ENCODE data around the gene KCNMB1. TPM values are rescaled to one million over a fixed set of nuclear protein-coding genes. Genes with fewer than 3 reads are reported as not detected.

The KCNMB1 gene
- total and polyA plus RNA-seq, 10 of the 15 experiments (the other 5 are each of a cell fraction or from before 2014, with no cell fraction given): 1.2 to 3.6 (median 2.6) TPM

GRCh38 chr5:170338933-170339779 lies 50.0 kb downstream of the KCNMB1 start (continued):
- TF ChIP-seq FOXK2 (IDR thresholded peaks at IDR 0.05) (no peak), YBX1 (IDR thresholded peaks at IDR 0.05) (no peak), RBBP5 (conservative IDR thresholded peaks at IDR 0.05) (no peak), ZNF274 (IDR thresholded peaks at IDR 0.05; ENCODE audit: insufficient read depth, insufficient read length) (no peak), NFYB (IDR thresholded peaks at IDR 0.05; ENCODE audit: insufficient read depth, low read depth, low read length) (no peak), IKZF2 (IDR thresholded peaks at IDR 0.05) (no peak; a peak in 1 of 4 replicates), CREM (IDR thresholded peaks at IDR 0.05; ENCODE audit: low read depth) (no peak), ELK1 (IDR thresholded peaks at IDR 0.05; ENCODE audit: low read depth, low read length) (no peak), POU2F2 (IDR thresholded peaks at IDR 0.05; ENCODE audit: borderline replicate concordance, low read depth, low read length) (0 out of 3 replicates have a peak, but pooled peaks have one; percentile 34), SKIL (IDR thresholded peaks at IDR 0.05; ENCODE audit: low read depth, poor library complexity, severe bottlenecking) (peak; percentile 56), CEBPZ (IDR thresholded peaks at IDR 0.05; ENCODE audit: low read depth, low read length) (no peak), RELB (IDR thresholded peaks at IDR 0.05; ENCODE audit: low read depth) (no peak), WRNIP1 (IDR thresholded peaks at IDR 0.05; ENCODE audit: borderline replicate concordance, low read depth, low read length) (no peak), E2F8 (IDR thresholded peaks at IDR 0.05; ENCODE audit: low read depth, partially characterized antibody) (no peak)
